HG02870 (cell line): ENCODE results near the gene NOVA2.
A peak's percentile ranks its signal among the peaks of the same experiment; 100 is the strongest.

Source experiments
- ATAC-seq: cut with Tn5 transposase; IDR thresholded peaks from one replicate; pipeline ENCODE4 v1.9.1; 2021; ENCODE audit warnings: mild to moderate bottlenecking, moderate library complexity; ENCODE audit not compliant: unreplicated experiment

NOVA2 gene

DNA sequence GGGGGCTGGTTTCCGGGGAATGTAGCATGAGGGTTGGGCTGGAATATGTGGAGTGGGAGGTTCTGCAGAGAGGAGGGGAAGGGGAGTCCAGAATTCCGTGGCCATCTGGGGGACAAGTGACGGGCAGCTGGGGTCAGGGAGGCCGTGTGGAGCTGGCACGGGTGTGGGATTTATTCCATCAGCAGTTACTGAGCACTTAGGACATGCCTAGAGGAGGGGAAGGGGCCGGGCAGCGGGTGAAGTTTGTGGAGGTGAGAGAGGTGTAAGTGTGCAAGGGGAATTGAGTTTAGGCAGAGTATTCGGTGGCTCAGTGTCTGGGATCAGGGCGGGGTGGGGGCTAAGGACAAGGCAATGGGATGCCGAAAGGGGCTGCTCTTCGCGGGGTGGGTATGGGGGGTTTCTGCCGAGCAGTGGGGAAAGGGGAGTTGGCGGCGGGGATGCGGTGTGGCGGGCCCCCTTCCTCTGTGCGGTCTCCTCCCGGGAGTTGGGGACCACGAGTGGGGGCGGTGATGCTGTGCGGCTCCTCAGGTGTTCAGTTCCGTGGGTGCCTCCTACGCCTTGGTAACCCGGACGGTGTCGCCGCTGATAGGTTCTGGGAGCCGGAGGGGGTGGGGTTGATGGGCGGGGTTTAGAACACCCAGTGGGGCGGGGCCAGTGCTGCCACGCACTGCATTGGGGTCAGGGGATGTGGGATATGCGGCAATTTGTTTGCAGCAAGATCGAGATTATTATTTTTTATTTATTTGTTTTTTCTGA lies 27.0 kb upstream of the NOVA2 start:
- peak; percentile 50 for ATAC-seq

DNA sequence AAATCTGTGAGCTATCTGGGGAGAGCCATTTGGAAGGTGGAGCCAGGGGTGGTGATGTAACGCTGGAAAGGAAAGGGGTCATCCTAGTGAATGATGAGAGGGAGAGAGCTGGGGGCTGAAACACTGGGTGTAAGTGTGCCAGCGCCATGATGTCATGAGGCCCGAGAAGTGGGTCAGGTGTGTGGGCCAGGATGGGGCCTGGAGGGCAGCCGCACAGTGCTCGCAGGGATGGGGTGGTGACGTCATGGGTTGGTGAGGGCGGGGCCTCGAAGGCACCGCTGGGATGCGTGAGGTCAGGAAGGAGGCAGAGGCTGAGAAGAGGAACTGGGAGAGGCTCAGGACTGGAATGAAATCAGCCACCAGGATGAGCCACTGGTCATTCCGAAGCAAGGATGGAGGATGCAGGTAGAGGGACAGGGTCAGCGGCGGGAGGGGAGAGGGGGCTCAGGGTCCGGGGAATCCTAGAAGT lies 26.0 kb upstream of the NOVA2 start:
- no peak for ATAC-seq

DNA sequence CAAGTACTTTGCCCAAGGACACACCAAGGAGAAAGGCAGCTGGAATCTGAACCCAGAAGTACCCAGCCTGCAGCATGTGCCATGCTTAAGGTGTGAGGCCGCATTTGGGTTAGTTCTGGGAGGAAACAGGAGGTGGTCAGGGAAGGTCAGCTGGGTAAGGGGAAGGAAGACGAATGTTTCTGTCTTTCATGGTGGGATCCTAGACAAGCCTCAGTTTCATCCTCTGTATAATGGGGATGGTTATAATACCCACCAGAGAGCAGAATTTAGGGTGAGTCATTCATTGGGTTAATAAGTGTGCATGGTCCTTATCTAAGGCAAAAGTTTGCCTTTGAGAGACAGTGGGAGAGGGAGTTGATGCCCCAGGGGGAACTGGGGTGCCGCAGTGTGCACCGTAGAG lies 25.2 kb upstream of the NOVA2 start:
- no peak for ATAC-seq

GRCh38 chr19:45996933-45997332 lies 23.3 kb upstream of the NOVA2 start:
- no peak for ATAC-seq

DNA sequence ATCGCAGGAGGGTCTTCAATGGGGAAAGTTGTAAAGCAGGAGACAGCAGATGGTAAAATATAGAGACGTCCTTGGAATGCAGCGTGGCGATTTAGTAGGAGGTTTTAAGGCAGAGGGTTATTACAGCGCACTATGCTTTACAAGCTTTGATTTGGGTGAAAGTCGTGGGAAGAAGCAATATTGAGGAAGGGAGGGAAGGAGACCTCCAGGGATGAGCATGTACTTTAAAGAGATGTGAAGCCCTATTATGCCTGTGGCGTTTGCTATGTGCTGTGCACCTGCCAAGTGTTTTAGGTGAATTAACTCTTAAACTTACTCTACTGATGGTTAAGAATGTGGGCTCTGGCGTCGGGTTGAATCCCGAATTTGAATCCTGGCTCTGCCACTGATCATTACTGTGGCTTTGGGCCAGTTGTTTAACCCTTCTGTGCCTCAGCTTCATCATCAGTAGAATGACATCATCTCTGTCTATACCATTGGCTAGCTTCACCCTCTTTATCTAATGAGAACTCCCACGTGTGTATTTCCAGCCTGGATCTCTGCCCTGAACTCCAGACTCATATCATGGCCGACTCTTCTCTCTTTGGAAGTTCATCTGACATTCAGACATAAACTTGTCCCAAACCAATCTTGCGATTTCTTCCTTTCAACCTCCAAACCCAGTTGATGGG lies 22.2 kb upstream of the NOVA2 start:
- ATAC-seq, result no peak

GRCh38 chr19:45994998-45995714 lies 21.5 kb upstream of the NOVA2 start, which contains the start of gene CCDC61:
CCDC61 (plus strand) TSS chr19:45995467; CDS start chr19:46003019, 7,552 bp downstream.
- peak; percentile 93 for ATAC-seq

GRCh38 chr19:45994456-45994997 lies 20.9 kb upstream of the NOVA2 start:
- peak; percentile 2 for ATAC-seq

GRCh38 chr19:45990113-45990728 lies 16.6 kb upstream of the NOVA2 start:
- ATAC-seq, result no peak

DNA sequence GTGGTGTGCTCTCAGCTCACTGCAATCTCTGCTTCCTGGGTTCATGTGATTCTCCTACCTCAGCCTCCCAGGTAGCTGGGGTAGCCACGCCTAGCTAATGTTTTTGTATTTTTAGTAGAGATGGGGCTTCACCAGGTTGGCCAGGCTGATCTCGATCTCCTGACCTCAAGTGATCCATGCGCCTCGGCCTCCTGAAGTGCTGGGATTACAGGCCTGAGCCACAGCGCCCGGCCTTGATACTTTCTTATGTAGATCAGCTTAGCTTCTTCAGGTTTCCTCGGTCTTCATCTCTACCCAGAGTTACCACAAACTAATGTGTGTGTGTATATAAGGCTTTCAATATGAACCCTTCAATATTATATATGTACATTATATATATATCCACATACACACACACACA lies 11.7 kb upstream of the NOVA2 start:
- no peak for ATAC-seq

DNA sequence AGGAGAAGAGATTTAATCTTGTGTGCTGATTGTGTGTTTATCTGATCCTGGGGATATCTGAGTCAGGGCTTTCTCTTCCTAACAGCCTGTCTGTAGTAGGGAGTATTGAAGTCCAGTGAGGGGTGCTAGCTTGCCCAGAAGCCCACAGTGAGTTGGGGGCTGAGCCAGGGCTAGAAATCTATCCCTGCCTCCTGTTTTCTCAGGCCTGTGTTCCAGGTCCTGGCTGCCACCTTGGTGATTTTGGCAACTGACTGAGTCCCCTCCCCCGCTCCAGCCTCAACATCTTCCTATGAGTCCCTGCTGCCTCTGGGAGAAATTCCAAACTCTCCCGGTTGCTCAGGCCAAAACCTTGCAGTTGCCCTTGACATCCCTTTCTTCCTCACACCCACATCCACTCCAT lies 7.7 kb upstream of the NOVA2 start:
- ATAC-seq, result no peak

DNA sequence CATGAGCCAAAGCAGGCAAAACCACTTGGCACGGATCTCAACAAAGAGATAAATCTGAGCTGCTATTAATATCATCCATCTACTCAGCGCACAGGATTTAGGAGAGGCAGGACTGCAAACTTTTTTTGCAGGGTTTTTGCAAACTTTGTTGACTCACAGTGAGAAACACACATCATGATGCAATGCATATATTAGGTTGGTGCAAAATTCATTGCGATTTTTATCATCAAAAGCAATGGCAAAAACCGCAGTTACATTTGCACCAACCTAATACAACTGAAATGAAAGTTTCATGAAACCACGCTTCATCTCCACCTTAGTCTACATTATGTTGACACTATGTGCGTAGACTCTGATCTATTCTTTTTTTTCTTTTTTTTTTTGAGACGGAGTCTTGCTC lies 4.5 kb upstream of the NOVA2 start:
- no peak for ATAC-seq

DNA sequence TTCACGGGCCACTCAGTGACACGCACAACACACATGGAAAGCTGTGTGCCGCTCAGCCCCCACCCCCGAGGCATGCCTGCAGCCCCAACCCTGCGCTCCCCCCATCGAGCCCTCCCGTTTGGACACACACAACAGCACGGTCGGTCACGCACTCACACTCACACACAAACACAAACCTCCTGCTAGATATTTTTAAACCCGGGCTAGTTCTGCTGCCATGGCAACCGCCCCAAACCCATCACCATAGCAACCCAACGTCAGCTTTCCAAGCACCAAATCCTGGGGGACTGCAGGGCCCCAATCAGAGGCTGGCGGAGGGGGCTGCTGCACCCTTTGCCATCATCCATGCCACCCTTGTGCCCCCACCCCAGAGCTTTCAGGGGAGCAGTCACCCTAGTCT lies 2.5 kb upstream of the NOVA2 start:
- ATAC-seq, result no peak

- no peak for ATAC-seq
These were observed 1.8 kb upstream of the NOVA2 start for GRCh38 chr19:45975306-45976070.

GRCh38 chr19:45972947-45973540 lies 621 bp downstream of the NOVA2 start:
- ATAC-seq, result no peak

- no peak for ATAC-seq
These were observed 1.4 kb downstream of the NOVA2 start for GRCh38 chr19:45972081-45972946.

DNA sequence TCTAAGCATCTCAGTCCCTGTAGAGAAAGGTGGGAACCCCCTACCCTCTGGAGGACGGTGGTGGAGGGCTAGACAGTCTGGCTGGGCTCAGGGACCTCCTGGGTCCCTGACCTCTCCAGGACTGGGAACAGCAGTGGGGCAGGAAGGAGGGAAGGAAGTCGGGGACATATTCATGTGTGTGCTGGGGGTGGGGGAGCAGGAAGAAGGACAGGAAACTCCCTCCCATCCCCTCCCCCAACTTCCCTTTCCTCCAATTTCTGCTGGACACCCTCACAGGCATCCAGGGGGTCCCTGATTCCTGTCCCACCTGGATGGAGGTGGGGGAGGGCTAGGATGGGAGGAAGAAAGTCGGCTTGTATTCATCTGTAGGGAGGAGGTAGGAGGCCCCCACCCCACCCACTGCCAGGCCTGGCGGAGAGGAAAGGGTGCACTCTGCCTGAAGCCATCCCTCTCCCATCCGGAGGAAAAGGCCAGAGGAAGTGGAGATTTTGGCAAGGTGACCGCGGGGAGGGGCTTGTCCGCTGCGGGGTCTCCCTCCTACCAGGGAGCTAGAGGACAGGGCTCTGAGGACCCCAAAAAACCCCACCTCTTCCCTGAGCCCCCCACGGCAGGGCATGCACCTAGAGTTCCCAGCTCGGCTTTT lies 2.3 kb downstream of the NOVA2 start:
- no peak for ATAC-seq

DNA sequence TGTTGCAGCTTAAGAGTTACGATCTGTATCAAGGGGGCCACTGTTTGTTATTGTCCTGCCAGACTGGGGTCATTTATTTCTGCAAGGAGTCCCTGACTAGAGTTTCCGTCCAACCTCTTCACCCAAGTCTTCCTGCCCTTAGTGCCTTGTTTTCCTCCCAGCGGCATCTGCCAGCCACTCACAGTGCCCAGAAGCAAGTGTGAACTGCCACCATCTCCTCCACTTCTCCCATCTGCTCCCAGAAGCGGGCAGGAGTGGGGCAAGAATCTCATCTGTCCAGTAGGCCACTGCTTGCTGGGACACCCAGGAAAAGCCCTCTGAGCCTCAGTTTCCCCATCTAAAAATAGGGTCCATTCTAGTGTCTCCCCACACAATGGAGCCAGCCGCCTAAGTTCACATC lies 4.0 kb downstream of the NOVA2 start:
- no peak for ATAC-seq

DNA sequence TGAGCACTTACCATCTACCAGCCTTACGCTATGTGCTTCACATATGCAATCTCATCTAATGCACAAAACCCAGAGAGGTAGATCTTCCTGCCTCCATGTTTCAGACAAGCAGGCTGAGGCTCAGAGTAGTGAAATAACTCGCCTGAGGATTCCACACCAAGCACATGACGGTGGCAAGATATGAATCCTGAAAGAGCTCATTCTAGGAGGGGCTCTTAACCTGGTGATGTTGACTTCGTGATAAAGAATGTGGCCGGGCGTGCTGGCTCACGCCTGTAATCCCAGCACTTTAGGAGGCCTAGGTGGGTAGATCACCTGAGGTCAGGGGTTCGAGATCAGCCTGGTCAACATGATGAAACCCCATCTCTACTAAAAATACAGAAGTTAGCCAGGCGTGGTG lies 5.0 kb downstream of the NOVA2 start:
- no peak for ATAC-seq
